ENCODE data around the gene TGFBR3L. TPM values are rescaled to one million over a fixed set of nuclear protein-coding genes. Genes with fewer than 3 reads are reported as not detected.

Gene TGFBR3L
- total and polyA plus RNA-seq, 2 of the 4 experiments (the other 2 are of a cell fraction) = 0.94 TPM; not detected in 1

DNA sequence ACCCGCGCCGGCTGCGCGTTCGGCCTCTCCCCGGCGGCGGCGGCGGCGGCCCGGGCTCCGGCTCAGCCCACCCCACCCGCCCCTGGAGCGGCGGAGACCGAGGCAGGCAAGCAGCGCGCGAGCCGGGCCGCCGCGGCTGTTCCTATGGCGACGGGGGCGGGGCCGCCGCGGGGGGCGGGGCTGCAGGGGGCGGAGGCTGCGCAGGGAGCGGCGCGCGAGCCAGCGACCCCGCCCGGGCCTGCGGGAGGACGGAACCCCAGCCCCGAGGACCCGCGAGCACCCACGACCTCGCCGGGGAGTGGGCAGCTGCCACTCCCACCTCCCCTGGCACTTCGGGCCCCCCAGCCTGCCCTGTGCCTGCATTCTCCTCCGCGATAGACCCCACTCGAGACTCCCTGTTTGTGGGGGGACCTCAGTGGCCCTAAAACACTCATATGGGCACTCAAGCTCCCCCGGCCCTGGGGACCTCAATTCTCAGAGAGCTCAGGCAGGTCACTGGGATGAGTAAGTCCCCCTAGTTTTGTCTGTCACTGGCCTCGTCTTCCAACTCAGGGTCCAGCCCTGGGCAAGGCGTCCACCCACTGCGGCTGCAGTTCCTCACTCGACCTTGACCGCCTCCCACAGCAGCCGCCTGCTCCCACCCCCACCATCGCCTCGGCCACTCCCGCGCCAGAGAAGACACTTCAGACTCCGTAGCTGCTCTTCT lies 11.5 kb downstream of the TGFBR3L start, which contains the start of gene CTXN1:
CTXN1 (minus strand) TSS at position 115 of the 706 bp plus-strand sequence. CDS start 597 bp downstream, outside the sequence.
- DNase-seq (no peak), ATAC-seq (ENCODE audit: low read depth) (peak; percentile 70)
- 22% methylated on average over 4 of the region's 65 CpGs; no CpG with 5 or more reads in 1 of the 2 experiments for WGBS, 2 experiments (ENCODE audit: extremely low coverage in 2 of 2, insufficient read length in 1 of 2)
- Histone ChIP-seq H3K4me2 (ENCODE audit: low read depth, low read length) (peak within 1 kb of the TSS; percentile 93), H3K9ac (ENCODE audit: low read depth, low read length) (peak within 1 kb of the TSS; percentile 70), H3K4me1 (ENCODE audit: control insufficient read depth, insufficient read depth, low read length) (peaks cover 28% of the 10 kb centered on the region), H4K8ac (ENCODE audit: low read depth in 2 of 2, low read length in 2 of 2) (peak within 1 kb of the TSS in 1 of 2 experiments; percentile 93; a peak in 1 of 4 replicates), H4K91ac (ENCODE audit: insufficient read depth, low read depth, low read length) (peak within 1 kb of the TSS; percentile 49; the same call in 1 of the 2 replicates), H2AK9ac (replicated peaks; ENCODE audit: low read depth, low read length, poor library complexity) (peak within 1 kb of the TSS; percentile 92), H3K4ac (ENCODE audit: low read depth, low read length) (peak within 1 kb of the TSS; percentile 84), H4K5ac (ENCODE audit: low read depth, low read length) (peak within 1 kb of the TSS; percentile 55), H3K23ac (ENCODE audit: low read depth, low read length) (peak within 1 kb of the TSS; percentile 71; the same call in 1 of the 2 replicates), H3K18ac (ENCODE audit: low read depth, low read length) (no peak within 1 kb of the TSS; the same call in 1 of the 2 replicates), H3K27ac (ENCODE audit: insufficient read depth, low read length) (peak within 1 kb of the TSS; percentile 59), H3K4me3 (ENCODE audit: insufficient read depth, low read depth, low read length) (peak within 1 kb of the TSS; percentile 53), H2AFZ (replicated peaks; ENCODE audit: low read length, poor library complexity) (peak within 1 kb of the TSS; percentile 96), H3K36me3 (ENCODE audit: control insufficient read depth, insufficient read depth, low read length) (peaks cover 15% of the 10 kb centered on the region), H2BK20ac (ENCODE audit: low read depth, low read length) (no peak within 1 kb of the TSS), H3K9me3 (ENCODE audit: control insufficient read depth, insufficient read depth, low read length) (no peaks in the 10 kb centered on the region), H2BK120ac (ENCODE audit: low read depth, low read length) (peak within 1 kb of the TSS; percentile 30; the same call in 1 of the 2 replicates), H2AK5ac (ENCODE audit: low read depth, low read length) (peak within 1 kb of the TSS; percentile 81; the same call in 1 of the 2 replicates), H3K27me3 (ENCODE audit: control insufficient read depth, insufficient read depth, low read length) (no peaks in the 10 kb centered on the region), H3K14ac (replicated peaks; ENCODE audit: low read depth, low read length) (peak within 1 kb of the TSS; percentile 61), H2BK15ac (ENCODE audit: low read depth, low read length) (no peak within 1 kb of the TSS), H2BK5ac (ENCODE audit: low read depth, low read length, poor library complexity, severe bottlenecking) (peak within 1 kb of the TSS; percentile 3), H3K56ac (ENCODE audit: extremely low read depth, insufficient read depth, low read length) (no peak within 1 kb of the TSS), H4K20me1 (ENCODE audit: insufficient read depth, low read length) (peaks cover 23% of the 10 kb centered on the region), H3K9me1 (ENCODE audit: insufficient read depth, low read length) (peaks cover 12% of the 10 kb centered on the region; the same call in 1 of the 2 replicates), H3K79me1 (ENCODE audit: low read depth in 1 of 2, low read length in 2 of 2) (peaks cover 7 to 22% of the 10 kb centered on the region in 2 experiments; a peak in 3 of 4 replicates)
- intact Hi-C loops (cut with micrococcal nuclease) (no loop called here), dilution Hi-C loops (cut with HindIII; ENCODE audit: low sequenced_read_pairs, unreplicated experiment) (no loop called here), in situ Hi-C loops (cut with MboI; ENCODE audit: low sequenced_read_pairs) (no loop called here)
- BruUV-seq (replicated peaks) = no TSS peak
- no peak for TF ChIP-seq CHD1 (IDR thresholded peaks at IDR 0.05; ENCODE audit: low read depth, low read length)
- peak; percentile 67; the same call in 1 of the 2 replicates for TF ChIP-seq MAZ (IDR thresholded peaks at IDR 0.05; ENCODE audit: borderline replicate concordance, low read depth, low read length)
- CTCF ChIA-PET = interaction anchor here (0.6 kb wide), 1 partner anchor 116 kb away, joined by 5 read pairs; no protein-coding TSS in a partner anchor
- POLR2A ChIA-PET (ENCODE audit: unreplicated experiment) = interaction anchor here (0.6 kb wide), 2 partner anchors 229 to 293 kb away, joined by 5 to 9 read pairs; no protein-coding TSS in a partner anchor

All from IMR-90 (cell line).